Skeletal muscle satellite cell (primary cell): ENCODE data around the gene ADRA2B.

Source experiments
- H3K27me3 ChIP-seq: 2 replicates; pipeline ENCODE4 v1.7.0; 2013; ENCODE audit warnings: low read length; ENCODE audit not compliant: control insufficient read depth, insufficient read depth
- H3K36me3 ChIP-seq: 2 replicates; pipeline ENCODE4 v1.7.0; 2013; ENCODE audit warnings: mild to moderate bottlenecking, control low read depth, low read length; ENCODE audit not compliant: insufficient read depth
- H3K4me1 ChIP-seq: 2 replicates; pipeline ENCODE4 v1.7.0; 2013; ENCODE audit warnings: low read length; ENCODE audit not compliant: control insufficient read depth, insufficient read depth
- H3K4me2 ChIP-seq: 2 replicates; pipeline ENCODE4 v1.7.0; 2013; ENCODE audit warnings: mild to moderate bottlenecking, low read length
- H3K4me3 ChIP-seq: 2 replicates; pipeline ENCODE4 v1.7.0; 2013; ENCODE audit warnings: low read length
- H3K9ac ChIP-seq: 2 replicates; pipeline ENCODE4 v1.7.0; 2013; ENCODE audit warnings: mild to moderate bottlenecking, low read depth, low read length, moderate library complexity
- H3K9me3 ChIP-seq: replicated peaks from 2 replicates; pipeline ENCODE4 v1.7.0; 2013; ENCODE audit warnings: mild to moderate bottlenecking, control low read depth, low read length

Gene ADRA2B

GRCh38 chr2:96119389-96119751 lies 3.0 kb upstream of the ADRA2B start:
- H3K9me3 ChIP-seq, result no peaks in the 10 kb centered on the region
- peaks cover 7% of the 10 kb centered on the region for H3K4me1 ChIP-seq
- no peak overlapping the region for H3K4me3 ChIP-seq
- H3K27me3 ChIP-seq, result peaks cover 83% of the 10 kb centered on the region
- H3K36me3 ChIP-seq, result no peaks in the 10 kb centered on the region
- H3K4me2 ChIP-seq, result no peak overlapping the region
- no peak overlapping the region for H3K9ac ChIP-seq

- Histone ChIP-seq H3K4me1 (peaks cover 7% of the 10 kb centered on the region), H3K4me3 (no peak overlapping the region), H3K27me3 (peaks cover 85% of the 10 kb centered on the region), H3K9ac (no peak overlapping the region), H3K36me3 (no peaks in the 10 kb centered on the region), H3K4me2 (no peak overlapping the region), H3K9me3 (no peaks in the 10 kb centered on the region)
Measured at GRCh38 chr2:96118698-96119388, 2.5 kb upstream of the ADRA2B start.

GRCh38 chr2:96117701-96118588 lies 1.6 kb upstream of the ADRA2B start:
- no peak overlapping the region for H3K9ac ChIP-seq
- H3K36me3 ChIP-seq, result no peaks in the 10 kb centered on the region
- H3K9me3 ChIP-seq, result no peaks in the 10 kb centered on the region
- H3K4me3 ChIP-seq, result no peak overlapping the region
- H3K27me3 ChIP-seq, result peaks cover 82% of the 10 kb centered on the region
- H3K4me1 ChIP-seq, result peaks cover 7% of the 10 kb centered on the region
- H3K4me2 ChIP-seq, result no peak overlapping the region

- H3K4me2 ChIP-seq, result peak overlapping the region; percentile 78
- H3K27me3 ChIP-seq, result peaks cover 78% of the 10 kb centered on the region
- no peak overlapping the region for H3K9ac ChIP-seq
- no peaks in the 10 kb centered on the region for H3K9me3 ChIP-seq
- H3K36me3 ChIP-seq, result no peaks in the 10 kb centered on the region
- H3K4me3 ChIP-seq, result peak overlapping the region; percentile 52
- peaks cover 7% of the 10 kb centered on the region for H3K4me1 ChIP-seq
Measured at GRCh38 chr2:96116879-96117533, 635 bp upstream of the ADRA2B start.

- Histone ChIP-seq H3K9me3 (no peaks in the 10 kb centered on the region), H3K27me3 (peaks cover 66% of the 10 kb centered on the region), H3K4me3 (no peak overlapping the region), H3K4me2 (peak overlapping the region; percentile 78), H3K9ac (no peak overlapping the region), H3K4me1 (peaks cover 7% of the 10 kb centered on the region), H3K36me3 (no peaks in the 10 kb centered on the region)
Measured at GRCh38 chr2:96115631-96116423, 544 bp downstream of the ADRA2B start.

GRCh38 chr2:96114903-96115581 lies 1.3 kb downstream of the ADRA2B start:
- Histone ChIP-seq H3K36me3 (no peaks in the 10 kb centered on the region), H3K4me1 (peaks cover 7% of the 10 kb centered on the region), H3K9ac (no peak overlapping the region), H3K4me2 (no peak overlapping the region), H3K9me3 (no peaks in the 10 kb centered on the region), H3K27me3 (peaks cover 68% of the 10 kb centered on the region), H3K4me3 (no peak overlapping the region)

GRCh38 chr2:96114546-96114902 lies 1.8 kb downstream of the ADRA2B start:
- H3K9me3 ChIP-seq, result no peaks in the 10 kb centered on the region
- no peaks in the 10 kb centered on the region for H3K36me3 ChIP-seq
- no peak overlapping the region for H3K4me3 ChIP-seq
- H3K4me1 ChIP-seq, result peaks cover 7% of the 10 kb centered on the region
- no peak overlapping the region for H3K4me2 ChIP-seq
- peaks cover 71% of the 10 kb centered on the region for H3K27me3 ChIP-seq
- no peak overlapping the region for H3K9ac ChIP-seq

- Histone ChIP-seq H3K27me3 (peaks cover 71% of the 10 kb centered on the region), H3K9me3 (no peaks in the 10 kb centered on the region), H3K4me3 (no peak overlapping the region), H3K4me2 (no peak overlapping the region), H3K36me3 (no peaks in the 10 kb centered on the region), H3K4me1 (peaks cover 7% of the 10 kb centered on the region), H3K9ac (no peak overlapping the region)
Measured at GRCh38 chr2:96113951-96114350, 2.4 kb downstream of the ADRA2B start.

GRCh38 chr2:96113367-96113677 lies 3.0 kb downstream of the ADRA2B start:
- Histone ChIP-seq H3K4me2 (no peak overlapping the region), H3K4me3 (no peak overlapping the region), H3K4me1 (peaks cover 7% of the 10 kb centered on the region), H3K9ac (no peak overlapping the region), H3K27me3 (peaks cover 71% of the 10 kb centered on the region), H3K36me3 (no peaks in the 10 kb centered on the region), H3K9me3 (no peaks in the 10 kb centered on the region)

GRCh38 chr2:96112501-96113366 lies 3.6 kb downstream of the ADRA2B start:
- no peaks in the 10 kb centered on the region for H3K9me3 ChIP-seq
- H3K4me1 ChIP-seq, result peaks cover 7% of the 10 kb centered on the region
- H3K4me2 ChIP-seq, result no peak overlapping the region
- no peak overlapping the region for H3K9ac ChIP-seq
- no peaks in the 10 kb centered on the region for H3K36me3 ChIP-seq
- H3K27me3 ChIP-seq, result peaks cover 70% of the 10 kb centered on the region
- H3K4me3 ChIP-seq, result no peak overlapping the region
